Midbrain (tissue), 1 donor: ENCODE data around the gene SPDYE2.
"Not testable (repeated sequence)": the region's sequence is repeated elsewhere in the genome, so short reads cannot be mapped to it uniquely, and the experiment has no call there.

Experiments used
- DNase-seq: peaks from one replicate; lab custom pipeline; 2025; lab: John Stamatoyannopoulos, UW

Gene SPDYE2, protein sequence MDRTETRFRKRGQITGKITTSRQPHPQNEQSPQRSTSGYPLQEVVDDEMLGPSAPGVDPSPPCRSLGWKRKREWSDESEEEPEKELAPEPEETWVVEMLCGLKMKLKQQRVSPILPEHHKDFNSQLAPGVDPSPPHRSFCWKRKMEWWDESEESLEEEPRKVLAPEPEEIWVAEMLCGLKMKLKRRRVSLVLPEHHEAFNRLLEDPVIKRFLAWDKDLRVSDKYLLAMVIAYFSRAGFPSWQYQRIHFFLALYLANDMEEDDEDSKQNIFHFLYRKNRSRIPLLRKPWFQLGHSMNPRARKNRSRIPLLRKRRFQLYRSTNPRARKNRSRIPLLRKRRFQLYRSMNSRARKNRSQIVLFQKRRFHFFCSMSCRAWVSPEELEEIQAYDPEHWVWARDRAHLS

GRCh38 chr7:102550808-102551422 is at the start of gene SPDYE2:
SPDYE2 (plus strand) TSS chr7:102551226; CDS start chr7:102553256, 2,030 bp downstream.
- DNase-seq: not testable (repeated sequence)

GRCh38 chr7:102503141-102503540 is 47.9 kb upstream of the SPDYE2 start:
- not testable (repeated sequence) for DNase-seq

GRCh38 chr7:102505298-102506185 is 45.5 kb upstream of the SPDYE2 start:
- DNase-seq: not testable (repeated sequence)

GRCh38 chr7:102507410-102508088 is 43.5 kb upstream of the SPDYE2 start:
- not testable (repeated sequence) for DNase-seq

DNA sequence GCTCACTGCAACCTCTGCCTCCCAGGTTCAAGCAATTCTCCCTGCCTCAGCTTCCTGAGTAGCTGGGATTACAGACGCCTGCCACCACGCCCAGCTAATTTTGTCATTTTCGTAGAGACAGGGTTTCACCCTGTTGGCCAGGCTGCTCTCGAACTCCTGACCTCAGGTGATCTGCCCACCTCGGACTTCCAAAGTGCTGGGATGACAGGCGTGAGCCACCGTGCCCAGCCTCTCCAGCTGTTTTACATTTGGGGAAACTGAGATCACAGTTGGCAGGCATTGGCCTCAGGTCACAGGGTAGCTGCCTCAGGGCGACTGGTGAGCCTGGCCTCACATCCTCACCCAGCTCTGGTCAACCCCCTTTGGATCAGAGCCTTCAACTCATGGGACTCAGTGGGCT is 40.5 kb upstream of the SPDYE2 start:
- not testable (repeated sequence) for DNase-seq

DNA sequence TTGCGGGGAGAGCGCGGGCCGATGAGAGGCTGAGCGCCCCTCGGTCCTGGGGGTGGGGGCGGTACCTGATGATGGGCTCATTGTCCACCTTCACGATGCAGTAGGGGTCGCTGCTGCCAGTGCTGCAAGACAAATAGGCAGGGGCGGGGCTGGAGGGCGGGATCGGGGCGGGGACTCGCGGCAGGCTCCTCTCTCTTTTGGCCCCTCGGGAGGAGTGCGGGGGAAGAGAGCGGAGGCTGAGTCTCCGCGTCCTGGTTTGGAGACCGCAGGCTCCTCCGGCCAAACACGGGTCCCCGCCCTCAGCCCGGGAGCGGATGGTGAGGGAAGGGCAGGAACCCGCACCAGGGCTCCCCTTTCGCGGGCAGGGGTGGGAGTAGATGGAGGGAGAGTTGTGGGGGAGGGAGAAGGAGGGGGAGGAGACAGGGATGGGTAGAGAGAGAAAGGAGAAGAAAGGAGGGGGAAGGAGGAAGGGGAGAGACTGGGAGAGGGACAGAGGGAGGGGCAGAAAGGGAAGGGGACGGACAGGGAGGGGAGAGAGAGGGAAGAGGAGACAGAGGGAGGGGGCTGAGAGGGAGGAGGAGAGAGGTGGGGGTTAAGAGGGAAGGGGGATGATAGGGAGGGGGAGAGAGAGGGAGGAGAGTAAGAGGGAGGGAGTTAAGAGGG is 39.0 kb upstream of the SPDYE2 start:
- not testable (repeated sequence) for DNase-seq

DNA sequence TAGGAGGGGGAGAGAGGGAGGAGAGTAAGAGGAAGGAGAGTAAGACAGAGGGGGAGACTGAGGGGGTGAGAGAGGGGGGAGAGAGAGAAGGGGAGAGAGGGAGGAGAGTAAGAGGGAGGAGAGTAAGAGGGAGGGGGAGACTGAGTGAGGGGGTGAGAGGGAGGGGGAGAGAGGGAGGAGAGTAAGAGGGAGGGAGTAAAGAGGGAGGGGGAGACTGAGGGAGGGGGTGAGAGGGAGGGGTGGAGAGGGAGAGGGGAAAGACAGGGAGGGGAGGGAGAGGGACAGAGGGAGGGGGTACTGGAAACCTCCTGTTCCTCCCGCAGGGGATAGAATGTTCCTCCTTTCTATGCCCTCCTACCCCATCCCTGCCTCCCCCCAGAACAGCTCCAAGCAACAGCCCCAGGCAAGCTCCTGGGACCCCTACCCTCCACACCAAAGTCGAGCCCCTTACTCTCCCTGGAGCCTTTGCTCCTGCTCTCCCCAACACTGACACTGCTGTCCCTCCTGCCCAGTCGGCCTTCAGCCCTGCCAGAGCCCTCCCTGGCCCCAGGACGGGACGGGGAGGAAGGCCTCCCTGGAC is 38.3 kb upstream of the SPDYE2 start:
- DNase-seq: not testable (repeated sequence)

DNA sequence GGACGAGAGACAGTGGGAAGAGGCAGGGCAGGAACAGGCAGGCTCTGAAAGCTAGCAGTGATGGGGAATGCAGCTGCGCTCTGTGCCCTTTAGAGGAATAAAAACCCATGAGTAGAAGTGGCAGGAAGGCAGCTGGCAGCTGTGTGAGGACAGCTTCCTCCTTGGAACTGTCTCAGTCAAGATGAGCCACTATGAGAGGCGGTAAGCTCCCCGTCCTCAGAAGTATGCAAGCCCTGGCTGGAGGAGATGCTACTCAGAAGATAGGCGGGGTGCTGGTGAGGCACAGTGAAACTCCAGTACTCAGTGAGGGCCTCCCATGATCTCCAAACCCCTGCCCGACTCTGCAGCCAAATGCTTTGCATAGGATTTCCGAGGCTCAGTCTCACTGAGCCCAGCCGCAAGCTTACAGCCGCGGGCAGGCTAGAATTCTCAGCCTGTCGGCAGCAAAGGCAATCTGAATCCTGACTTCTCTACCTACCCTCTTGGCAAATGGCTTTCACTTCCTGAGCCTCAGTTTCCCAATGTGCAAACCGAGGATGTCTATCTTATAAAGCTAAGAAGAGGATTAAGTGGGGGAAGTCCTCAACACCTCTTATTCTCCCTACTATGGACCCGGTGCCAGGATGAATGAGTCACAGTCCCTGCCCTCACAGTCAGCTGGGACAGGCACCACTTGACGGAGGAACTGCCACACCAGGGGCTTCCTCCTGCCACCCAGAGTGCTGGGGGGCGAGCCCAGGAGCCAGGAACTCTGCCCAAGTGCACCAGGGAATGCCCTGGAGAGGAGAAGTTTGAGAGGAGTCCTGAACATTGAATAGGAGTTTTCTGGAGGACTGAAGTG is 35.9 kb upstream of the SPDYE2 start:
- DNase-seq: not testable (repeated sequence)

GRCh38 chr7:102515889-102516288 is 35.1 kb upstream of the SPDYE2 start:
- not testable (repeated sequence) for DNase-seq

GRCh38 chr7:102516951-102517350 is 34.1 kb upstream of the SPDYE2 start:
- DNase-seq: not testable (repeated sequence)

GRCh38 chr7:102517550-102518147 is 33.4 kb upstream of the SPDYE2 start, which contains the start of gene RASA4B:
RASA4B (minus strand) TSS chr7:102517777; CDS start chr7:102517710, 67 bp downstream.
- DNase-seq: not testable (repeated sequence)

GRCh38 chr7:102520797-102521196 is 30.2 kb upstream of the SPDYE2 start:
- not testable (repeated sequence) for DNase-seq

DNA sequence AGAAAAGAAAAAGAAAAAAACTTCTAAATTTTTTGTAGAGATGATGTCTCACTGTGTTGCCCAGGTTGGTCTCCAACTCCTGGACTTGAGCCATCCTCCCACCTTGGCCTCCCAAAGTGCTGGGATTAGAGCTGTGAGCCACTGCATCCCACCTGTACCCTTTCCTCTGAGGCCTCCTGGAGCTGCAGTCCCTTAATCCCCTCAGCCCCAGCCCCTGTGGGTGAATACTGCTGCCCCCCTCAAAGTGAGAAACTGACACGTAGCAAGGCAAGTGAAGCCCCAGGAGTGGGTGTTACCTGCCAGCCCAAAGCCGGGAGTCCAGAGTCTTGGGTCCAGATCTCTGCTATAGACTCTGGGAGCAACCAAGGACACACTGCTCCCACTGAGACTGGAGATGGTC is 26.2 kb upstream of the SPDYE2 start:
- not testable (repeated sequence) for DNase-seq

DNA sequence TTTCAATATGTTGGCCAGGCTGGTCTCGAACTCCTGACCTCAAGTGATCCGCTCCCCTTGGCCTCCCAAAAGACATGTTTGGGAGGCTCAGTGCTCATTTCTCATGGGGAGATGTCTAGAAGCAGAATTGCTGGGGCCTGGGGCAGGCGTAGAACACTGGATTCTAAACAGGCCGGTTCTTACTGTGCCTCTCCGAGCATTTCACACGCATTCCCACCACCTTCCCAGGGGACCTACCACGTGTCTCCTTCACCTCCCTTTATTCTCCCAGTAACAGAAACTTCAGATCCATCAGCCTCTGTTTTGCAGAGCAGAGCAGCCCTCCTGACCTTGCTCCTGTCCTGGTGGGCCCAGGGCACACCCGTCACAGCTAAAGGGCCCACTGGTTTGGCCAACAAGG is 23.8 kb upstream of the SPDYE2 start:
- not testable (repeated sequence) for DNase-seq

- not testable (repeated sequence) for DNase-seq
Observed at GRCh38 chr7:102527822-102528793, 22.9 kb upstream of the SPDYE2 start.

DNA sequence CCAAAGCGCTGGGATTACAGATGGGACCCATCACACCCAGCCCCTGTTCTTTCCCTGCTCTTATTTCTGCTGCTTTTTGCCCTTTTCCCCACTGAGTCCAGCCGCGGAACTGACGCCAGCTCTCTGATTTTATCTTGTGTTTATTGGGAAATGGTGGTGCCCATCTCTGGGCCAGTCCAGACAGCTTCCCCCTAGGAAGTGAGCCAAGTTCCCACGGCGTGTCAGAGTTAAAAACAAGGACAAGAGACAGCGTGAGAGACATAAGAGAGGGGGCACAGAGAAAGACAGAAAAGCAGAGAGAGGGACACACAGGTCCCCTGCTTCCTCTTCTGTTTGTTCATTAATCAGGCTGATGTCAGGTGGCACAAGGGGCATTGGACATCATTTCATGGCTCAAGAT is 19.4 kb upstream of the SPDYE2 start:
- DNase-seq: not testable (repeated sequence)

GRCh38 chr7:102532127-102532526 is 18.9 kb upstream of the SPDYE2 start:
- DNase-seq: not testable (repeated sequence)

DNA sequence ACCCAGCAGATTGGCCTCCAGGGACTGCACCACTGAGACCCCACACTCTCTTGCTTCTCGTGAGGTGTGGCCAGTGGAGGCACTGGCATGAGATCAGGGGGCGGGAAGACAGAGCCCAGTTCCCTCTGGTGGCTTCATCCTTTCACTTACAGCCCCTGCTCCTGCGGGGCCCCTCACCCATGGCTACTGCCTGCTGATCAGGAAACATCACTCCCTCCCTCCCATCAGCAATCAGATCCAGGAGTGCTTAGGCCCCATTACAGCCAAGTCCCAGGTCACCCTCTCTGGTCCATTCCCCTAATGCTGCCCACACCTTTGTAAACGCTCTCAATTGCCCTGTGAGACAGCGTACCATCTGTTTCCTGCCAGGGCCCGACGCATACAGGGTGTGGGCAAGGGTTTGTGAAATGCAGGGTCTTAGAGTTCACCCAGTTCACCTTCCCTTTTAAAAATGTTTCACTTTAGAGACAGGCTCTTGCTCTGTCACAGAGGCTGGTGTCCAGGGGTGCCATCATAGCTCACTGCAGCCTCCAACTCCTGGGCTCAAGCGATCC is 15.9 kb upstream of the SPDYE2 start:
- not testable (repeated sequence) for DNase-seq
